ENCODE data around the gene CCDC187.

- no peak for TF ChIP-seq CTCF (IDR thresholded peaks at IDR 0.05)
- no peak for TF ChIP-seq POLR2A (IDR thresholded peaks at IDR 0.05)
Measured at GRCh38 chr9:136240941-136241340, 63.0 kb downstream of the CCDC187 start.

Measured in right lobe of liver (tissue), 4 donors.